Activated CD8-positive, alpha-beta memory T cell treated with anti-CD3 and anti-CD28 coated beads, Interleukin-2, amount 50 U/mL, for 24 hours (primary cell): Measurements from ENCODE around the gene FUCA1.
"Not testable (repeated sequence)": the region's sequence is repeated elsewhere in the genome, so short reads cannot be mapped to it uniquely, and the experiment has no call there.

ENCODE experiments used
- DNase-seq: peaks from one replicate; pipeline ENCODE4 v3.0.0-alpha.2; 2020; ENCODE audit errors: extremely low read depth

The FUCA1 gene

GRCh38 chr1:23867895-23868556 is at the start of gene FUCA1:
FUCA1 (minus strand) TSS chr1:23868290; CDS start chr1:23868286, 4 bp downstream.
- DNase-seq = peak; percentile 89

GRCh38 chr1:23916209-23917131 is 48.4 kb upstream of the FUCA1 start:
- DNase-seq = no peak

GRCh38 chr1:23915466-23915865 is 47.4 kb upstream of the FUCA1 start:
- DNase-seq = no peak

GRCh38 chr1:23914921-23915320 is 46.8 kb upstream of the FUCA1 start:
- DNase-seq = no peak

- no peak for DNase-seq
These were observed 45.3 kb upstream of the FUCA1 start, which contains the start of gene CNR2 for GRCh38 chr1:23913212-23913880. CNR2 (minus strand) TSS chr1:23913362; CDS start chr1:23875617, 37,745 bp downstream.

GRCh38 chr1:23911921-23912320 is 43.8 kb upstream of the FUCA1 start:
- no peak for DNase-seq

GRCh38 chr1:23910553-23911246 is 42.6 kb upstream of the FUCA1 start:
- DNase-seq = no peak

GRCh38 chr1:23910144-23910543 is 42.1 kb upstream of the FUCA1 start:
- DNase-seq = no peak

- DNase-seq = no peak
These were observed 41.3 kb upstream of the FUCA1 start for GRCh38 chr1:23909412-23909811.

GRCh38 chr1:23908453-23909341 is 40.6 kb upstream of the FUCA1 start:
- DNase-seq = no peak

GRCh38 chr1:23906731-23907130 is 38.6 kb upstream of the FUCA1 start:
- DNase-seq = no peak

GRCh38 chr1:23905461-23906025 is 37.5 kb upstream of the FUCA1 start:
- DNase-seq = no peak

GRCh38 chr1:23904748-23905357 is 36.8 kb upstream of the FUCA1 start:
- no peak for DNase-seq

- DNase-seq = no peak
These were observed 35.7 kb upstream of the FUCA1 start for GRCh38 chr1:23903754-23904153.

GRCh38 chr1:23902321-23903278 is 34.5 kb upstream of the FUCA1 start:
- no peak for DNase-seq

- DNase-seq = not testable (repeated sequence)
These were observed 31.9 kb upstream of the FUCA1 start for GRCh38 chr1:23900017-23900416.

- DNase-seq = no peak
These were observed 31.0 kb upstream of the FUCA1 start for GRCh38 chr1:23899070-23899469.

- no peak for DNase-seq
These were observed 29.0 kb upstream of the FUCA1 start for GRCh38 chr1:23897083-23897482.

GRCh38 chr1:23896491-23896890 is 28.4 kb upstream of the FUCA1 start:
- no peak for DNase-seq
